ENCODE results near the gene EIF4E3.
A peak's percentile ranks its signal among the peaks of the same experiment; 100 is the strongest.

GRCh38 chr3:71681224-71681668, 44.0 kb downstream of the EIF4E3 start:
- TF ChIP-seq CTCF (conservative IDR thresholded peaks at IDR 0.05 in 1 of 2, IDR thresholded peaks at IDR 0.05 in 1 of 2; ENCODE audit: low read depth in 1 of 2, low read length in 2 of 2) (peak; percentile 81 to 92), EZH2 (IDR thresholded peaks at IDR 0.05; ENCODE audit: low read length, missing control alignments) (no peak)
